Stimulated activated naive CD8-positive, alpha-beta T cell treated with anti-CD3 and anti-CD28 coated beads, Interleukin-15, amount 100 ng/mL, for 72 hours (primary cell): Measurements from ENCODE around the gene BEST2.

Experiments used
- ATAC-seq: fragments of 150-1000 bp; cut with Tn5 transposase; 2 replicates; pipeline ENCODE4 v1.10.0; 2021; ENCODE audit warnings: mild to moderate bottlenecking, moderate library complexity
- DNase-seq, 2 donors: peaks; one replicate each; pipeline ENCODE4 v3.0.0; 2021 to 2022
- H3K27ac Mint-ChIP-seq, 2 donors: one replicate each; pipeline ENCODE4 v1.8.0; 2022; ENCODE audit warnings: mild to moderate bottlenecking in 2 of 2, mixed read lengths in 2 of 2, moderate library complexity in 2 of 2
- H3K27me3 Mint-ChIP-seq: one replicate; pipeline ENCODE4 v1.8.0; 2022; ENCODE audit warnings: mixed read lengths
- H3K4me1 Mint-ChIP-seq: one replicate; pipeline ENCODE4 v1.8.0; 2022; ENCODE audit warnings: mild to moderate bottlenecking, mixed read lengths
- H3K4me3 Mint-ChIP-seq, 2 donors: one replicate each; pipeline ENCODE4 v1.8.0; 2022; ENCODE audit warnings: mild to moderate bottlenecking in 2 of 2, mixed read lengths in 2 of 2, moderate library complexity in 1 of 2
- H3K9me3 Mint-ChIP-seq, 2 donors: one replicate each; pipeline ENCODE4 v1.8.0; 2022; ENCODE audit warnings: mixed read lengths in 2 of 2

BEST2 gene

GRCh38 chr19:12752056-12752781 is 628 bp downstream of the BEST2 start:
- no peak overlapping the region for H3K27ac Mint-ChIP-seq
- DNase-seq (no peak), ATAC-seq (no peak)
- H3K9me3 Mint-ChIP-seq, result peaks cover 5 to 12% of the 10 kb centered on the region in 2 donors
- H3K4me1 Mint-ChIP-seq, result peaks cover under 1% of the 10 kb centered on the region
- H3K4me3 Mint-ChIP-seq, result no peak overlapping the region
- H3K27me3 Mint-ChIP-seq, result peaks cover 71% of the 10 kb centered on the region

- no peaks in the 10 kb centered on the region for H3K9me3 Mint-ChIP-seq
- DNase-seq (no peak), ATAC-seq (no peak)
- no peak overlapping the region for H3K27ac Mint-ChIP-seq
- peaks cover 78% of the 10 kb centered on the region for H3K27me3 Mint-ChIP-seq
- no peak overlapping the region for H3K4me3 Mint-ChIP-seq
- peaks cover 5% of the 10 kb centered on the region for H3K4me1 Mint-ChIP-seq
Measured at GRCh38 chr19:12754465-12755196, 3.0 kb downstream of the BEST2 start.

- no peak for ATAC-seq
- H3K4me1 Mint-ChIP-seq, result peaks cover 11% of the 10 kb centered on the region
- H3K27ac Mint-ChIP-seq, result no peak overlapping the region
- DNase-seq, result no peak
- no peak overlapping the region for H3K4me3 Mint-ChIP-seq
- H3K9me3 Mint-ChIP-seq, result no peaks in the 10 kb centered on the region
- H3K27me3 Mint-ChIP-seq, result peaks cover 61% of the 10 kb centered on the region
Measured at GRCh38 chr19:12756150-12756883, 4.7 kb downstream of the BEST2 start.

- ATAC-seq (peak; percentile 85), DNase-seq (peak; percentile 71 to 75)
Measured at GRCh38 chr19:12757544-12758274, 6.1 kb downstream of the BEST2 start.

GRCh38 chr19:12759686-12760085 is 8.1 kb downstream of the BEST2 start:
- Mint-ChIP-seq H3K4me3 (no peak overlapping the region), H3K9me3 (no peaks in the 10 kb centered on the region), H3K27me3 (peaks cover 33% of the 10 kb centered on the region), H3K4me1 (peaks cover 11% of the 10 kb centered on the region), H3K27ac (no peak overlapping the region)
- no peak for ATAC-seq
- no peak for DNase-seq

More at GRCh38 chr19:12757544-12758274, 6.1 kb downstream of the BEST2 start:
- Mint-ChIP-seq H3K9me3 (no peaks in the 10 kb centered on the region), H3K27ac (no peak overlapping the region), H3K27me3 (peaks cover 51% of the 10 kb centered on the region), H3K4me1 (peaks cover 11% of the 10 kb centered on the region), H3K4me3 (peak overlapping the region; percentile 60 to 75)

- DNase-seq (no peak), ATAC-seq (no peak)
- no peak overlapping the region for H3K27ac Mint-ChIP-seq
- peaks cover 10% of the 10 kb centered on the region for H3K27me3 Mint-ChIP-seq
- no peak overlapping the region for H3K4me3 Mint-ChIP-seq
- H3K4me1 Mint-ChIP-seq, result peaks cover 18% of the 10 kb centered on the region
- H3K9me3 Mint-ChIP-seq, result no peaks in the 10 kb centered on the region
Measured at GRCh38 chr19:12763100-12763499, 11.5 kb downstream of the BEST2 start.

GRCh38 chr19:12764698-12765097 is 13.1 kb downstream of the BEST2 start:
- no peaks in the 10 kb centered on the region for H3K27me3 Mint-ChIP-seq
- H3K4me1 Mint-ChIP-seq, result peaks cover 24% of the 10 kb centered on the region
- ATAC-seq (no peak), DNase-seq (no peak)
- no peak overlapping the region for H3K4me3 Mint-ChIP-seq
- H3K27ac Mint-ChIP-seq, result no peak overlapping the region
- no peaks in the 10 kb centered on the region for H3K9me3 Mint-ChIP-seq

GRCh38 chr19:12766051-12766521 is 14.5 kb downstream of the BEST2 start:
- no peaks in the 10 kb centered on the region for H3K9me3 Mint-ChIP-seq
- DNase-seq (peak; percentile 84 to 85), ATAC-seq (peak; percentile 92)
- H3K27ac Mint-ChIP-seq, result no peak overlapping the region
- H3K4me3 Mint-ChIP-seq, result peak overlapping the region; percentile 58 to 77
- H3K27me3 Mint-ChIP-seq, result no peaks in the 10 kb centered on the region
- H3K4me1 Mint-ChIP-seq, result peaks cover 26% of the 10 kb centered on the region

GRCh38 chr19:12767150-12767549 is 15.6 kb downstream of the BEST2 start:
- no peaks in the 10 kb centered on the region for H3K9me3 Mint-ChIP-seq
- H3K4me1 Mint-ChIP-seq, result peaks cover 32% of the 10 kb centered on the region
- no peak overlapping the region for H3K4me3 Mint-ChIP-seq
- no peaks in the 10 kb centered on the region for H3K27me3 Mint-ChIP-seq
- no peak for ATAC-seq
- H3K27ac Mint-ChIP-seq, result no peak overlapping the region
- DNase-seq, result no peak

GRCh38 chr19:12767666-12768065 is 16.1 kb downstream of the BEST2 start:
- Mint-ChIP-seq H3K4me3 (no peak overlapping the region), H3K9me3 (no peaks in the 10 kb centered on the region), H3K4me1 (peaks cover 32% of the 10 kb centered on the region), H3K27ac (no peak overlapping the region), H3K27me3 (no peaks in the 10 kb centered on the region)
- ATAC-seq, result no peak
- no peak for DNase-seq

- H3K27me3 Mint-ChIP-seq, result no peaks in the 10 kb centered on the region
- ATAC-seq (peak; percentile 45), DNase-seq (peak in 1 of 2 donors; percentile 35)
- H3K4me1 Mint-ChIP-seq, result peaks cover 46% of the 10 kb centered on the region
- H3K9me3 Mint-ChIP-seq, result no peaks in the 10 kb centered on the region
- H3K27ac Mint-ChIP-seq, result peak overlapping the region in 1 of 2 donors; percentile 38
- H3K4me3 Mint-ChIP-seq, result peak overlapping the region in 1 of 2 donors; percentile 66
Measured at GRCh38 chr19:12769689-12770088, 18.1 kb downstream of the BEST2 start.

- peaks cover 44% of the 10 kb centered on the region for H3K4me1 Mint-ChIP-seq
- no peaks in the 10 kb centered on the region for H3K9me3 Mint-ChIP-seq
- H3K27ac Mint-ChIP-seq, result no peak overlapping the region
- DNase-seq (no peak), ATAC-seq (no peak)
- H3K27me3 Mint-ChIP-seq, result no peaks in the 10 kb centered on the region
- no peak overlapping the region for H3K4me3 Mint-ChIP-seq
Measured at GRCh38 chr19:12770922-12771321, 19.3 kb downstream of the BEST2 start.

- peak overlapping the region in 1 of 2 donors; percentile 80 for H3K27ac Mint-ChIP-seq
- ATAC-seq (no peak), DNase-seq (no peak)
- H3K4me1 Mint-ChIP-seq, result peaks cover 40% of the 10 kb centered on the region
- H3K9me3 Mint-ChIP-seq, result no peaks in the 10 kb centered on the region
- H3K27me3 Mint-ChIP-seq, result no peaks in the 10 kb centered on the region
- no peak overlapping the region for H3K4me3 Mint-ChIP-seq
Measured at GRCh38 chr19:12772323-12772722, 20.7 kb downstream of the BEST2 start.

- peak overlapping the region; percentile 83 to 87 for H3K27ac Mint-ChIP-seq
- peaks cover 50% of the 10 kb centered on the region for H3K4me1 Mint-ChIP-seq
- no peak for DNase-seq
- peak overlapping the region in 1 of 2 donors; percentile 9 for H3K4me3 Mint-ChIP-seq
- ATAC-seq, result no peak
- H3K9me3 Mint-ChIP-seq, result no peaks in the 10 kb centered on the region
- H3K27me3 Mint-ChIP-seq, result no peaks in the 10 kb centered on the region
Measured at GRCh38 chr19:12773571-12773970, 22.0 kb downstream of the BEST2 start.
